ENCODE data around the gene CCSER1.

The CCSER1 gene

GRCh38 chr4:90855111-90855510 is 727.9 kb downstream of the CCSER1 start:
- TF ChIP-seq CTCF (IDR thresholded peaks at IDR 0.05; ENCODE audit: control insufficient read depth, insufficient read depth, low read depth, low read length, missing control alignments), result no peak
- DNase-seq (ENCODE audit: low read depth), result no peak

GRCh38 chr4:90857081-90857820 is 730.1 kb downstream of the CCSER1 start:
- DNase-seq (ENCODE audit: low read depth), result no peak
- TF ChIP-seq CTCF (IDR thresholded peaks at IDR 0.05; ENCODE audit: control insufficient read depth, insufficient read depth, low read depth, low read length, missing control alignments), result no peak
- no peak overlapping the region for H3K4me3 ChIP-seq (ENCODE audit: control insufficient read depth, low read depth, low read length)

More at GRCh38 chr4:90855111-90855510, 727.9 kb downstream of the CCSER1 start:
- H3K4me3 ChIP-seq (ENCODE audit: control insufficient read depth, low read depth, low read length), result no peak overlapping the region

- no peak for DNase-seq (ENCODE audit: low read depth)
- no peak overlapping the region for H3K4me3 ChIP-seq (ENCODE audit: control insufficient read depth, low read depth, low read length)
- no peak for TF ChIP-seq CTCF (IDR thresholded peaks at IDR 0.05; ENCODE audit: control insufficient read depth, insufficient read depth, low read depth, low read length, missing control alignments)
These were observed 748.6 kb downstream of the CCSER1 start for GRCh38 chr4:90875791-90876190.

GRCh38 chr4:90876296-90876695 is 749.1 kb downstream of the CCSER1 start:
- H3K4me3 ChIP-seq (ENCODE audit: control insufficient read depth, low read depth, low read length), result no peak overlapping the region
- TF ChIP-seq CTCF (IDR thresholded peaks at IDR 0.05; ENCODE audit: control insufficient read depth, insufficient read depth, low read depth, low read length, missing control alignments), result no peak
- no peak for DNase-seq (ENCODE audit: low read depth)

- H3K4me3 ChIP-seq (ENCODE audit: control insufficient read depth, low read depth, low read length), result no peak overlapping the region
- TF ChIP-seq CTCF (IDR thresholded peaks at IDR 0.05; ENCODE audit: control insufficient read depth, insufficient read depth, low read depth, low read length, missing control alignments), result no peak
- no peak for DNase-seq (ENCODE audit: low read depth)
These were observed 756.3 kb downstream of the CCSER1 start for GRCh38 chr4:90883519-90883918.

- no peak overlapping the region for H3K4me3 ChIP-seq (ENCODE audit: control insufficient read depth, low read depth, low read length)
- TF ChIP-seq CTCF (IDR thresholded peaks at IDR 0.05; ENCODE audit: control insufficient read depth, insufficient read depth, low read depth, low read length, missing control alignments), result no peak
- DNase-seq (ENCODE audit: low read depth), result no peak
These were observed 761.4 kb downstream of the CCSER1 start for GRCh38 chr4:90888571-90888970.
